ENCODE data around the gene MAP2.

MAP2 gene

GRCh38 chr2:209663139-209663538 lies 239.3 kb downstream of the MAP2 start:
- DNase-seq, result peak; percentile 28

- DNase-seq, result no peak
These were observed 239.8 kb downstream of the MAP2 start for GRCh38 chr2:209663656-209664055.

- DNase-seq, result no peak
These were observed 242.4 kb downstream of the MAP2 start for GRCh38 chr2:209666296-209666695.

- no peak for DNase-seq
These were observed 247.3 kb downstream of the MAP2 start for GRCh38 chr2:209671020-209671680.

- DNase-seq, result no peak
These were observed 250.0 kb downstream of the MAP2 start for GRCh38 chr2:209673811-209674210.

- DNase-seq, result no peak
These were observed 256.7 kb downstream of the MAP2 start for GRCh38 chr2:209680596-209680995.

- no peak for DNase-seq
These were observed 257.4 kb downstream of the MAP2 start for GRCh38 chr2:209681201-209681735.

- DNase-seq, result no peak
These were observed 258.8 kb downstream of the MAP2 start for GRCh38 chr2:209682646-209683045.

- no peak for DNase-seq
These were observed 261.5 kb downstream of the MAP2 start for GRCh38 chr2:209685340-209685739.

- DNase-seq, result no peak
These were observed 262.1 kb downstream of the MAP2 start for GRCh38 chr2:209685963-209686362.

- no peak for DNase-seq
These were observed 262.6 kb downstream of the MAP2 start for GRCh38 chr2:209686448-209686847.

GRCh38 chr2:209687323-209687969 lies 263.6 kb downstream of the MAP2 start:
- DNase-seq, result no peak

GRCh38 chr2:209688385-209688784 lies 264.5 kb downstream of the MAP2 start:
- no peak for DNase-seq

- DNase-seq, result no peak
These were observed 266.3 kb downstream of the MAP2 start for GRCh38 chr2:209690029-209690754.

- no peak for DNase-seq
These were observed 270.9 kb downstream of the MAP2 start for GRCh38 chr2:209694748-209695147.

GRCh38 chr2:209696836-209697711 lies 273.2 kb downstream of the MAP2 start:
- DNase-seq, result peak; percentile 59

- no peak for DNase-seq
These were observed 278.9 kb downstream of the MAP2 start for GRCh38 chr2:209702775-209703174.

- no peak for DNase-seq
These were observed 289.4 kb downstream of the MAP2 start for GRCh38 chr2:209713219-209713618.

- no peak for DNase-seq
These were observed 295.2 kb downstream of the MAP2 start for GRCh38 chr2:209719034-209719433.

GRCh38 chr2:209721497-209721896 lies 297.6 kb downstream of the MAP2 start:
- DNase-seq, result no peak

GRCh38 chr2:209726311-209726710 lies 302.5 kb downstream of the MAP2 start:
- DNase-seq, result no peak

- no peak for DNase-seq
These were observed 303.2 kb downstream of the MAP2 start for GRCh38 chr2:209727077-209727476.

GRCh38 chr2:209734805-209735204 lies 311.0 kb downstream of the MAP2 start:
- DNase-seq, result no peak
